GM19372 (cell line): ENCODE measurements around the gene OR4F15.
"Not testable (repeated sequence)": the region's sequence is repeated elsewhere in the genome, so short reads cannot be mapped to it uniquely, and the experiment has no call there.

ENCODE experiments used
- ATAC-seq: cut with Tn5 transposase; IDR thresholded peaks from one replicate; pipeline ENCODE4 v1.9.1; 2021; ENCODE audit warnings: mild to moderate bottlenecking, low read depth, moderate library complexity; ENCODE audit not compliant: unreplicated experiment

The OR4F15 gene, protein sequence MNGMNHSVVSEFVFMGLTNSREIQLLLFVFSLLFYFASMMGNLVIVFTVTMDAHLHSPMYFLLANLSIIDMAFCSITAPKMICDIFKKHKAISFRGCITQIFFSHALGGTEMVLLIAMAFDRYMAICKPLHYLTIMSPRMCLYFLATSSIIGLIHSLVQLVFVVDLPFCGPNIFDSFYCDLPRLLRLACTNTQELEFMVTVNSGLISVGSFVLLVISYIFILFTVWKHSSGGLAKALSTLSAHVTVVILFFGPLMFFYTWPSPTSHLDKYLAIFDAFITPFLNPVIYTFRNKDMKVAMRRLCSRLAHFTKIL

DNA sequence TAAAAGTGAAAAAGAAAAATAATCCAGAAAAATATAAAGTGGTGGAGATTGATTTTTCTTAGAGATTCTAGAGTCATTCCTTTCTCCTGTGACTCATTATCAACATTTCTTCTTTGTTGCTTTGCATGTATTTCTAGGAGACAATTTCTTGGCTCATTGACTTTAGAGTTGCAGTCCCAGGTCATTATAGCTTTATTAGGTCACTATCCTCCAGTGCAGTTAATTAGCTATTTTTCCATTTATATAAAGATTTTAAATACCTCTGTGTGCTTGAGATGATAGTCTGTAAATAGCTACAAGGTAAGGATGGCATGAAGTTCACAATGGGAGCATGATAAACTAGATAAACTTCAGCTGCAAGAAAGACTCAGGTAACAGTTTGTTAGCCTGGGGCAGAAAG, at the start of gene OR4F15:
Gene OR4F15, plus strand, starts transcription at position 301 of the 400 bp plus-strand sequence. CDS start 5,985 bp downstream, outside the sequence.
- no peak for ATAC-seq

DNA sequence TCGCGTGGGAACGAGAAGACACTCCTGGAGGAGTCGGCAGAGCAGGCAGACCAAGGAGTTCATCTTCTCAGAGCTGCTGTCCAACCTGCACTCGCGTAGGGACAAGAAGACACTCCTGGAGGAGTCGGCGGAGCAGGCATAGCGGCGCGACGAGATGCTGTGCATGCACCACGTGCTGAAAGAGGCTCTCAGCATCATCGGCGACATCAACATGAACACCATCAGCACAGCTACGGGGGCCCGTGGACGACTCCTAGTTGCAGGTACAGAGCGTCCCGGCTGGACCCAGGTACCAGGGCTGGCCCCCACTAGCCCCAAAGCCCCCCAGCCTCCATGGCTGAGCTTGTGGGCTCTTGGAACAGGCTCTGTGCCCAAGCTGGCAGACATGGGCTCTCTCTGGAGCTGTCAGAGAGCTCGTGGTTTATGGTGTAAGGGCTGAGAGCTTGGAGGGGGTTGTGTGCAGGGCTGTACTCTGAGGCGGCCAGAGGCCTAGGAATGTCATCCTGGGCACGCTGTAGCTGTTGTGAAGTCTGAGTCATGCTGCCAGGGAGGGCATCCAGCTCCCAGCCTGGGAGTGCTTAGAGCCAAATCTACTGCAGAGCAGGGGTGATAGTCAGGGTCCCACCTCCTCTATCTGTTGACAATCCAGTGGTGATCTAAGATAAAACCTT, 47.2 kb upstream of the OR4F15 start:
- ATAC-seq, result not testable (repeated sequence)

DNA sequence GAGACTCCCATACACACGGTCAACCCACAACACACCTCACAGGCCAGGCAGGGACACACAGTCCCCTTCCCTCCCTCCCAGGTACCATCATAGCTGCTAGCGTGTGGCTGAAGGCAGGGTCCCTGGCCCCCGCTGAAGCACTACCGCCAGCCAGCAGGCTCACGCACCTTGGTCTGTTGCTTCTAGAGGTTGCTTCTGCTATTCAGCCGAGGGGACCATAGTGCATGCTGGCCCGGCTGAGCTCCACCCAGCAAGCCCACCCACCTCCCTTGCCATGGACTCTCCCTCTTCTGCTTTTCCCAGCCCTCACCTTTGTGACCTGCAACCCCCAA, 46.7 kb upstream of the OR4F15 start:
- ATAC-seq, result not testable (repeated sequence)

DNA sequence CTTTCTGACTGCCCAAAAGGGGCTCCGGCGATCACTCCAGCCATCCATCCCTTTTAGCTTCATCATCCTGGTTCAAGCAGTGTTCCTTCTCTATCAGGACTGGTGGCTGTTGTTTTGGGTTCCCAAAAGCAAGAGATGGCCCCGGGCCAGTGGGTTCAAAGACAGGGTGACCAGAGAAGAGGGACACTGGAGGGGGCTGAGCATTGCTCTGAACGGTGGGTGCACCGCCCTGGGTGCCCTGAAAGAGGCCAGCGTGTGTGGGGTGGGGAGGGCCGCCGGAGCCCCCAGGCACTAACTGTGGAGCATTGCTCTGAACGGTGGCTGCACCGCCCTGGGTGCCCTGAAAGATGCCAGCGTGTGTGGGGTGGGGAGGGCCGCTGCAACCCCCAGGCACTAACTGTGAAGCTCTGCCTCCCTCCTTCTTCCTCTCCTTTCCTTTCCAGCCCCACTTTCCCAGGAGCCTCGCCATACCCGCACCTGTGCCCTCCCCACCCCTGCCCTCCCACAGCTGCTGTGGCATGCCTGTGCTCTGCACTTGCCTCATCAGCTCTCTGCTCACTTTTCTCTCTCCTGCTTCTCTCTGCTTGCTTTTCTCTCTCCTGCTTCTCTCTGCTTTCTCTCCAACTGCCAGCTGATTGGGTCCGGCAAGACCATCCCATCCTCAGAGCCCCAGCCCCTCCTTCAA, 46.1 kb upstream of the OR4F15 start:
- ATAC-seq, result no peak

DNA sequence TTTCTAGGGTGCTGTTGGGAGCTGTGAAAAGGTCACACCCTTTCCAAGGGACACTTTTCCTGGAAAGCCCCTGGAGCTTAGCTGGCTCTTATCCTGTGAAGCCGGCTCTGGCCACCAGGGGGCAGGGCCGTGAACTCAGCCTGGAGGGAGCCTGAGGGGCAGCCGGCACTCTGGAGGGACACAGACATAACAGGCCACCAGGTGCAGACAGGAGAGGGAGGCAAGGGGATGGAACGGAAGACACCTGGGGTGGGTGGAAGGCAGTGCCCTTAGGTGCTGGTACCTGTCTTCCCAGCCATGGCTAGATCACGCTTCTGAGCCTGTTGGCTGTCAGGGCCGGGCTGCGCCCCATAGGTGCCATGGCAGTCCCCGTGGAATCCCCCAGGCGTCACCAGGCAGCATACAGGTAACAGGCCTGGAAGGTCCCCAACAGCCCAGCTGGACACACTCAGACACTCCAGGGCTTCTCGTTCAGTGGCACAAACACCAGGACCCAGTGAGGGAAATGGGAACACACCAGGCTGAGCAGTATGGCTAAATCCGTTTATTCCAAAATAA, 44.8 kb upstream of the OR4F15 start:
- not testable (repeated sequence) for ATAC-seq

DNA sequence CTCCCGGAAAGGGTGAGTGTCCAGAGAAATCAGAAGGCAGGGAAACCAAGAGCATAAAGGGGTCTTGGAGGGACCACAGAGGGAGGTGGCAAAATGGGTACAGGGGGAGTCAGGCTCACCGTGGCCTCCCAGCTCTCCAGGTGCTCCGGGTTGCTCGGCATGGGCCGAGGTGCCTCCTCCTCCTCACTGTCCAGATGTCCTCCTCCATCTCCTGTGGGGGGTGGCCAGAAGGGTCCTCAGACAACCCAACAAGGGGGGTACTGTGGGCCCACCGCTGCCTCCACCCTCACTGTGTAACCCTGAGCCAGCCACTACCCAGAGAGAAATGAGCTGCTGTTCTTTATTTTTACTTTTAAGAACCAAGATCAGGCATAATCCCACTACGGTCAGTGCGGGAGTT, 39.1 kb upstream of the OR4F15 start:
- ATAC-seq, result no peak

DNA sequence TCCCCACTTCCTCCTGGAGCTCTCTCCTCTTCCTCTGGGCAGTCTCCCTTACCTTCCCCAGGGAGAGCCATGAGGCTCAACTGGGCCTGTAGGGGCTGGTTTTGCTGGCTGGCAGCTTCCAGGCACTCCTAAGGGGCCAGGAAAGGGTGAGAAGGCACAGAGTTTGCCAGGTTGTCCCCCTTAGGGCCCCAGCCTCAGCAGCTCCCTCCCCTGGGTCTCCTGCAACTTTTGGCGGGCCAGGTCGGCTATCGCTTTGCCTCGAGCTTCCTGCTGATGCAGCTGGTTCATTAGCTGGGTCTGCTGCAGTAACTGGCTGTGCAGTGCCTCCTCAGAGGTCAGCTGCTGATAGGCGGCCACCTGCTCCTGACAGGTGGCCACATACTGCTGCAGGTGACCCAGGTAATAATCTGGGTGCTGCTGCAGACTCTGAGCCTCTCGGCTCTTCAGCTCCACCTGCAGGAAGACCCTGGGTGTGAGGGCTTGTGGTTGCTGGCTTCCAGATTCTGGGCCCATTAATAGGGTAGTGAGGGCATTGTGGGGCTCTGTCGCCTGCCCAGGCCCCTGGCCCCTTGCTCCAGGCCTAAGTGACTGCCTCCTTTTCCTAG, 38.4 kb upstream of the OR4F15 start:
- ATAC-seq, result no peak

DNA sequence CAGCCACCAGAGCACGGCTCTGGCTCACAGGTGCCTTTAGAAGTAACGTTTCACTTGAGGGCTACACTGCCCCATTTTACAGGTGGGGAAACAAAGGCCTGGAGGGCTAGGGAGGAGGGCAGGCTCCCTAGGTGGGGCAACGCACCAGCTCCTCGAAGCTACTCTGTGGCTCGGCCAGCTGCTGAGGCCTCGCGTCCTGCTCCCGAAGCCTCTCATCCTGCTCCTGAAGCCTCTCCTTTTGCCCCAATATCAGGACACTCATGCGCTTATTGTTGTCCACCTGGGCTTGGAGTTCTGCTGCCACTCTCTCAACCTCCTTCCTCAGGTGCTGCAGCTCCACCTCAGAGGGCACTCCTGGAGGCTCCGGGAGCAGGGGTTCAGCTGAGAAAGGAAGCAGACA, 36.9 kb upstream of the OR4F15 start:
- no peak for ATAC-seq

DNA sequence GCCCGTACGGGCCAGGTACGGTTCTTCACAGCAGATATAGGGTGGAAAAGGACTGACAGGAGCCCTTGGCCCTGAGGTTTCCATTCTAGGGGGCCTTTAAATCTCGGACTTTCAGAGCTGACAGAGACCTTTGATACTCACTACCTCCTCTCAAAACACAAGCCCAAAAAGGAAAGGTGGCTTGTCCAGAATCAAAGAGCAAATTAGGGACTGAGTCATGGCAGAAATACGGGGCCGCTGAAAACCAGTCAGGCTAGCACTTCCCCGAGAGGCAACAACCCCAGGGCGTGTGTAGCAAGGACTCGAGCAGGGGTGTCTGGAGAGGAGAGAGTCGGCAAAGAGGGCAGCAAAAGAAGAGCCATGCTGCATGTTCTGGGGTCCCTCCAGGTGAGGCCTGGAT, 33.4 kb upstream of the OR4F15 start:
- not testable (repeated sequence) for ATAC-seq

DNA sequence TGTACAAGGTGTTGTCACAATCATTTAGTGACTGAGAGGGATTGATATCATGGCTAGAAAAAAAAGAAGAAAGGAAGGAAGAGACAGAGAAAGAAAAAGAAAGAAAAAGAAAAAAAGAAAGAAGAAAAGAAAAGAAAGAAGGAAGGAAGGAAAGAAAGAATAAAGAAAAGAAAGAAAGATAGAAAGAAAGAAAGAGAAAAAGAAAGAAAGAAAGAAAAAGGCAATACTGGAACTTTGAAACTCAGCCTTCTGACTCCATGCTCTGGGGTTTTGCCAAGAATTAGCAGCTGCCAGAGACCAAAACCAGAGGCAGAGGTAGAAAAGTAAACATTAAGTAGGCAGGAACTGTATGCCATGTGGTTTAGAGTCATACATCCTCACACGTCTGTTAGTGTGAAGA, 31.8 kb upstream of the OR4F15 start:
- ATAC-seq, result not testable (repeated sequence)

DNA sequence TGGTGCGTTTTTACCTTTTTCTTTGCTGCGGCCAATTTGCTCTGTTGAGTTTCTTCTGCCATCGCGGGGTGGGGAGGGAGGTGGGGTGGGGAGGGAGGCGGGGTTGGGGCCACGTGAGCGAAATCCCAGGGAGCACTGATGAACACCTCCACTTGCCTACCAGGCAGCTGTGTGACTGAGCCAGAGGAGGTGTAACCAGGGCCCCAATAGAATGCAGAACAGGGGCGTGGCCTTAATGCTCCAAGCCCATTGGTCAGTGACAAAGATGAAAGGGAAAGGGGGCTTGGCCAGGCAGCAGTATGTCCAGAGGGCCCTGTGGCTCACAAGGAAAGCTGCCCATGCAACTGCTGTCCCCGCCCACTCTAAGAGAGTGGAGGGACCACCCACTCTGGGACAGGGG, 30.1 kb upstream of the OR4F15 start:
- ATAC-seq, result no peak

DNA sequence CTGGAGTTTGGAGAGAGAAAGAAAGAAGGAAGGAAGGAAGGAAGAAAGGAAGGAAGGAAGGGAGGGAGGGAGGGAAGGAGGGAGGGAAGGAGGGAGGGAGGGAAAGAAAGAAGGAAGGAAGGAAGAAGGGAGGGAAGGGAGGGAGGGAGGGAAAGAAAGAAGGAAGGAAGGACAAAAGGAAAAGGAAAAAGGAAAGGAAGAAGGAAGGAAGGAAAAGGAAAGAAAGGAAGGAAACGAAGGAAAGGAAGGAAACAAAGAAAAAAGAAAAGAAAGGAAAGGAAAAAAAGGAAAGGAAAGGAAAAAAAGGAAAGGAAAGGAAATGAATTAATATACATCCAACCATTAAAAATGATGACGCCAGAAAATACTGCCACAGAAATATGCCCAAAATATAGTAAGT, 27.4 kb upstream of the OR4F15 start:
- ATAC-seq, result no peak

DNA sequence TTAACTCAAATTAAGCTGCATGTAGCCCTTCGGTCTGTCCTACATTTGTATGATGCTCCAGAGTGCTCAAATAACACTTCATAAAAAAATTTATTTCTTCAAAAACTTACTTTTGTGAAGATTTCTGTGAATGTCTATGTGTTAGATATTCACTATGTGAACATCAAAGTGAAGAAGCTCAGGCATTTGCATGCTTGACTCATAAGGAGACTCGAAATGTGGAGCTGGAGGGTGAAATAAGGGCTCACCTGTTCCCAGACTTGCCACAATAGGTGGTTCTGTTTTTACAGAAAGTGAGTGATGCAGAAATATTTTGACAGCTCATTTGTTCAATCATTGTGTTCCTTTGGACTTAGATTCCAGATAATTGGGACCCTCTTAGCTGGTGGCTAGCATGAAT, 25.6 kb upstream of the OR4F15 start:
- ATAC-seq, result not testable (repeated sequence)

DNA sequence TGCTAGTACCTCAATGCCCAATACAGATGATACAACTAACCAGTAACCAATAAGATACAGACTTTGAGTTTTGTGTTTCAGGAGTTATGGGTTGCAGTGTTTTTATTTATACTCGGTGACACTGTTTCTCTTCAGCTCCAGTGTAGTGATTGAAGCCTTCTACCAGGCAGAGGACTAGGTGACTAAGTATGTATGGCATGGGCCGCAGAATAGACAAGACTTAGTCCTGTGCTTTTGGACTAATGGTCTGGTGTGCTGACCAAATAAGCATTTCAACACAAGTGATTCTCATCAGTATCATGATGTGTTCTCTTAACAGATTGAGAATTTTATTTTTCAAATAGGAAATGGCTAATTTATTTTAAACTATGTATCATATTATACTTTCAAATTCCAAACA, 24.0 kb upstream of the OR4F15 start:
- ATAC-seq, result not testable (repeated sequence)

DNA sequence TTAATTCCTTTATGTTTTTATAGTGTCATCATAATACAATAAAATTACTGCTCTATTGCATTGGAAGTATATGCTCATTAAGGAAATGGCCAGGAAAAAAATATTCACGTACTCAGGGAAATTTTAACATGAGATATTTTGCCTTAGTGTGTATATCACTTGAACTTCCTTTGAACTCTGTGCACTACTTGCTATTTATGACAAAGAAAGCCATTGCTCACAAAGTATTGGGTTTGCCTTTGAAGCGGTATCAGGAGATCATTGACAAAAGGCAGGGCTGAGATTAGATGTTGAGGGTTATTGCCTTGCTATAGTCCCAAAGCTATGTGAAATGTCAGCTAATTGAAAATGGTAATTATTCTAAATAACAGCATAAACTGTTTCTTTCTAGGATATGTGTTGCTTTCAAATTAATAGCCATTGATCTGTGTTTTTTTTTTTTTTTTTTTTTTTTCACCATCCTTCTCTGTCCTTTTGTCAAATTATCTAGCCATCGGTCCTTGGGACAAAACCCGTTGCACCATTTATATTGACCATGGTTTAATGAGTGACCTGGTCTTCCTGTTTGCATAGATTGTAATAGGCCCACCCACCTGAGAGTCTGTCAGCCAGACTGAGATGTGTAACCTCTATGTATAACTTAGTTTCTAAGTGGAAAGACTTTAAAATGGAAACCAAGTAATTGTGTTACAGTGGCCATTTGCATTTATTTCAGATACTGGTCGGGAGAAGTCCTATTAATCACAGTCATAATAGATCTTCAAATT, 23.3 kb upstream of the OR4F15 start:
- ATAC-seq, result not testable (repeated sequence)

DNA sequence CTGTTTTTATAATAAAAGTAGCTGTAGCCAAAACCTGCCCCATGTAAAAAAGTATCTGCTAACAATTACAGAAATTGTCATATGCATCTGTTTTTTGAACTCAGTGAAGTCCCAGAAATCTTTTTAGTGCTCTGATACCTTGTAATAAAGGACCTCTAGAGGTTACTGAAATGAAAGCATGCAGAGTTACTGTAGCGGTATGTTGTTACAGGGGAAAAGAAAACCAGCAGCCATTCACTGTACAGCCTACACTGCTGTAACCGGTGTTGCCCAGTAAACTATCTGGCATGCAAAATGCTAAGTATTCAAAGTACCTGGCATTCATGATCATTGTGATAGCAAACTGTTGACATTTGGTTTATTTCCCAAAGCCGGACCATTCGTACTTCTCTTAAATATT, 21.3 kb upstream of the OR4F15 start:
- ATAC-seq, result not testable (repeated sequence)

DNA sequence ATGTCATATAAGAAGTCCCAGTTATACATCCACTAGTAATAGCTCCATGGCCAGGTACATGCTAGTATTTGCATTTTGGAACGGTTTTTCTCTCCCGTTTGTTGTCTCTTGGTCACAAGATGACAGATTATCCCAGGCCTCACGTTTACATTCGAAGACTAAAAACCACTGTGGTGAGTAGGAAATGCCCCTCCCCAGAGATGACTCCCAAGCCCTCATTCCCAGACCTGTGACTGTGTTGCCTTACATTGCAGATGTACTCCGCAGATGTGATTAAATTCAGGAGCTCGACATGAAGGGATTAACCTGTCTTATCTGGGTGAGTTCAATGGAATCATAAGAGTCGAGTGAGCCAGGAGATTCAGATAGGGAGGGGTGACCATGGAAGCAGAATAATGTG, 18.0 kb upstream of the OR4F15 start:
- not testable (repeated sequence) for ATAC-seq

DNA sequence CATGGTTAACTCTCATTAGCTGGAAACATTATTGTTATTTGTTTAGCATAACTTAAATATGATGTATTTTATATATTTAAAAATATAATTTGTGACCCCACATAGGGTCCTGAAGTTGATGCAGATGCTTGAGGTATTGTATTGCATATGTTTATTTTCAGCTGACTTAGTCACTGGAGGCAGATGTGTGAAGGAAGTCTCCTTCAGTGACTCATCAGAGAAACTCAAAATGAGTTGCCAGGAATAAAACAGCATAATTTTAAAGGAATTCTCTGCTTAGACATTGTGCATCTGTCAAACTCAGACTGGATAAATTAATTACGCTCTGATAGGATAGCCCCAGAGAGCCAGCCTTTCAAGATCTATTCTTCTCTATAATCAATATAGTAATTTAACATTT, 16.5 kb upstream of the OR4F15 start:
- ATAC-seq, result no peak

DNA sequence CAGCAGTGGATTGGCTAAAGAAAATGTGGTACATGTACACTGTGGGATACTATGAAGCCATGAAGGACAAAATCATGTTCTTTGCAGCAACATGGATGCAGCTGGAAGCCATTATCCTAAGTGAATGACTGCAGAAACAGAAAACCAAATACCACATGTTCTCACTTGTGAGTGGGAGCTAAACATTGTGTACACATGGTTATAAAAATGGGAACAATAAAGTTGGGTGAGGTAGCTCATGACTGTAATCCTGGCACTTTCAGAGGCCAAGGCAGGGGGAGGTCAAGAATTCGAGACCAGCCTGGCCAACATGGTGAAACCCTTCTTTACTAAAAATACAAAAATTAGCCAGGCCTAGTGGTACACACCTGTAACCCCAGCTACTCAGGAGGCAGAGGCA, 12.3 kb upstream of the OR4F15 start:
- ATAC-seq, result no peak

DNA sequence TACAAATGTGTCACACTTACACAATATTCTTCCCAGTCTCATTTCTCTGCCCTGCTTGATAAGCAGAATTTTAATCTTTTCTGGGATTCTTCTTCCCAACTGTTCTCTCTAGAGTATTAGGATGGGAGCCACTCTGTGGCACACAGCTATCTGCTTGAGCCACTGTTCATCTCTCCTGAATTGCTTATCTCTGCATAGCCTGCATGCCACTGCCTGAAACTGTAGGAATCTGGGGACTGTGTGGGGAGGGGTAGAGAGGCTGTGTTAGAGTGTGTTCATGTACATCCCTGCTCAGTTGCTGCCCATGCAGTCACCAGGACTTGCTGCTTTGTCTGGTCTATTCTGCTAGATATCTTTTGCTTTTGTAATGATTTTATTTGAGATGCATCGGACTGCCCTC, 11.0 kb upstream of the OR4F15 start:
- ATAC-seq, result no peak
